ENCODE data around the gene ULK4.
"Not testable (repeated sequence)": the region's sequence is repeated elsewhere in the genome, so short reads cannot be mapped to it uniquely, and the experiment has no call there.

ULK4 gene

DNA sequence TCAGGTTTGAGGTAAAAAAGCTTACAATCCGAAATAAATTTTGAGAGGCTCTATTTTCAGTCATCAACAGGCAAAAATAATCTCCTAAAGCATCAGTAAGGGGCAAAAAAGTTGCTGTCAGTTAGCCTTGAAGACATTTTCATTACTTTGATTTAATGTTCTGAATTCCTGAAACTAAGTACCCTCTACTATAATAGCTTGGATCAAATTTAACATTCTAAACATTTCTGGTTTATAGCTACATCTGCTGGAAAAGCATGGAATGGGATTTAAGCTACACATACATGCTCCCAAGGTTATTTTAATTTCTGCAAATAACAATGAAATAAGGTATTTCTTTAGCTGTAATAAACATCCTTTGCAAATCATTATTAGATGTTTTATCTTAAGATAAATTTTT, 245.4 kb downstream of the ULK4 start:
- no peak for TF ChIP-seq MYC (IDR thresholded peaks at IDR 0.05; ENCODE audit: low read depth, low read length)
- no peak overlapping the region for H3K4me3 ChIP-seq (ENCODE audit: low read depth, low read length)
- no peak for DNase-seq (ENCODE audit: low read depth)

DNA sequence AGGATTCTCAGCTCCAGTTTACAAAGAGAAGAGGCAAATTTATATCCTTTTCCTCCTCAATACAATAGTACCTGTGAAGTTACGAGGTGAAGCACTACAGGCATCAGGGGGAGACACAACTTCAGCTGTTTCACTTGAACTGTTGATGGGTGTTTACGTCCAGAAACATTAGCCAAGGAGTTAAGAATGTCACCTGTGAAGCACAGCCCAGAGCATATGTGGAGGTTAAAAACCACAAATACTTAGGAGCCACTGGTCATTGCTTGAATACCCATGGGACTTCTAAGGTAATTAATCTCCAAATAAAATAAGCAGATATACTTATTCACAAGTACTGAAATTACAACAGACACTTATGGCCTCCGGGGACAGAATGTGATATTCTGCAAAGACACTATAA, 246.5 kb downstream of the ULK4 start:
- H3K4me3 ChIP-seq (ENCODE audit: low read depth, low read length): no peak overlapping the region
- TF ChIP-seq POLR2A (IDR thresholded peaks at IDR 0.05; ENCODE audit: extremely low read depth, insufficient read length): no peak
- no peak for TF ChIP-seq MYC (IDR thresholded peaks at IDR 0.05; ENCODE audit: low read depth, low read length)
- TF ChIP-seq, protein P1, sequence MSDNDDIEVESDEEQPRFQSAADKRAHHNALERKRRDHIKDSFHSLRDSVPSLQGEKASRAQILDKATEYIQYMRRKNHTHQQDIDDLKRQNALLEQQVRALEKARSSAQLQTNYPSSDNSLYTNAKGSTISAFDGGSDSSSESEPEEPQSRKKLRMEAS (IDR thresholded peaks at IDR 0.05; ENCODE audit: low read depth, low read length): no peak
- TF ChIP-seq, protein P2, sequence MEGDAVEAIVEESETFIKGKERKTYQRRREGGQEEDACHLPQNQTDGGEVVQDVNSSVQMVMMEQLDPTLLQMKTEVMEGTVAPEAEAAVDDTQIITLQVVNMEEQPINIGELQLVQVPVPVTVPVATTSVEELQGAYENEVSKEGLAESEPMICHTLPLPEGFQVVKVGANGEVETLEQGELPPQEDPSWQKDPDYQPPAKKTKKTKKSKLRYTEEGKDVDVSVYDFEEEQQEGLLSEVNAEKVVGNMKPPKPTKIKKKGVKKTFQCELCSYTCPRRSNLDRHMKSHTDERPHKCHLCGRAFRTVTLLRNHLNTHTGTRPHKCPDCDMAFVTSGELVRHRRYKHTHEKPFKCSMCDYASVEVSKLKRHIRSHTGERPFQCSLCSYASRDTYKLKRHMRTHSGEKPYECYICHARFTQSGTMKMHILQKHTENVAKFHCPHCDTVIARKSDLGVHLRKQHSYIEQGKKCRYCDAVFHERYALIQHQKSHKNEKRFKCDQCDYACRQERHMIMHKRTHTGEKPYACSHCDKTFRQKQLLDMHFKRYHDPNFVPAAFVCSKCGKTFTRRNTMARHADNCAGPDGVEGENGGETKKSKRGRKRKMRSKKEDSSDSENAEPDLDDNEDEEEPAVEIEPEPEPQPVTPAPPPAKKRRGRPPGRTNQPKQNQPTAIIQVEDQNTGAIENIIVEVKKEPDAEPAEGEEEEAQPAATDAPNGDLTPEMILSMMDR (IDR thresholded peaks at IDR 0.05; ENCODE audit: low read depth, low read length): no peak
- DNase-seq (ENCODE audit: low read depth): no peak

DNA sequence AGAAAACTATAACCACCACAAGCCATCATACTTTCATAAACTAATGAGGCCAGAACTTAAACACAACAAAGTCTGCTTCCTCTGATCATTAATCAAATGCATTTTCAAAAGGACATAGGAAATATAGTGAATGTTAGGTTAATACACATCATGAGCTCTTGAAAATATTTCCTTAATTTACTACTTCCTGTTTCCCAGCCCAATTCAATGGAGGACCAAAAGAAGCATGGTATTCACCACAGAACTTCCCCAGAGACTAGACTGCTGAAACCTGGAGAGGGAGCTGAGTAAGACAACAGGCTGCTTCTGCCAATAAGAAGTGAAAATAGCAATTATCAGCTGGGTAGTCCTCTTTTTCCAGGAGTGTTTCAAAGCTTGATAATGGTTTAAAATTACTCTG, 250.3 kb downstream of the ULK4 start:
- TF ChIP-seq, protein P2 (IDR thresholded peaks at IDR 0.05; ENCODE audit: low read depth, low read length): no peak
- TF ChIP-seq, protein P1 (IDR thresholded peaks at IDR 0.05; ENCODE audit: low read depth, low read length): no peak
- TF ChIP-seq POLR2A (IDR thresholded peaks at IDR 0.05; ENCODE audit: extremely low read depth, insufficient read length) (no peak), MYC (IDR thresholded peaks at IDR 0.05; ENCODE audit: low read depth, low read length) (no peak)
- peak; percentile 64 for DNase-seq (ENCODE audit: low read depth)
- H3K4me3 ChIP-seq (ENCODE audit: low read depth, low read length): no peak overlapping the region

DNA sequence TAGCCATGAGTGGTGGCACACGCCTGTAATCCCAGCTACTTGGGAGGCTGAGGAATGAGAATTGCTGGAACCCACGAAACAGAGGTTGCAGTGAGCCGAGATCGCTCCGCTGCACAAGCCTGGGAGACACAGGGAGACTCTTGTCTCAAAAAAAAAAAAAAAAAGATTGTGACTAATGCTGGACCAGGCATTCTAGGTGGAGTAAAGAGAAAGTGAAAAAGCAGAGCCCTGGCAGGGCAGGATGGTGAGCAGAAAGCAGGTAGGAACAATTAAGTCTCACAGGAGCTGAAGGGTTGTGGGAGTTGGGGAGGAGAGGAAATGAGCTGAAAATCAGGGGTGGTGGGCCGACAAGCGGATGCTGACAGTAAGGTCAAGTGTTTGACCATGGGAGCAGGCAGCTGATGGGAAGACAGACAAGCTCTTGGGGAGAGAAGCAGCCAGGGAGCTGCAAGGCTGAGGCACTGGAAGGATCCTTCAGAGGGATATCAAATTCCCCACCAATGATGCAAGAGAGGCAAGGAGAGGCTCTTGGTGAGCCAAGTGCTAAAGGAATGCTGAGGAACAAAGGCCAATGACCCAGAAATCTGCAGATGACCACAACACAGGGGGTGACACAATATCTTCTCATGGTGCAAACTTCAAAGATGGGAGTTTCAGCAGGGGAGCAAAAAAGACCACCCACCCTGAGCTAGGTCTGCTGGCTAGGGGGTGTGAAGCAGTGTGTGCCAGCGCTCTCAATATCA, 251.1 kb downstream of the ULK4 start:
- TF ChIP-seq, protein P2 (IDR thresholded peaks at IDR 0.05; ENCODE audit: low read depth, low read length): no peak
- no peak for TF ChIP-seq MYC (IDR thresholded peaks at IDR 0.05; ENCODE audit: low read depth, low read length)
- TF ChIP-seq, protein P1 (IDR thresholded peaks at IDR 0.05; ENCODE audit: low read depth, low read length): no peak
- TF ChIP-seq POLR2A (IDR thresholded peaks at IDR 0.05; ENCODE audit: extremely low read depth, insufficient read length): no peak
- H3K4me3 ChIP-seq (ENCODE audit: low read depth, low read length): no peak overlapping the region
- no peak for DNase-seq (ENCODE audit: low read depth)

DNA sequence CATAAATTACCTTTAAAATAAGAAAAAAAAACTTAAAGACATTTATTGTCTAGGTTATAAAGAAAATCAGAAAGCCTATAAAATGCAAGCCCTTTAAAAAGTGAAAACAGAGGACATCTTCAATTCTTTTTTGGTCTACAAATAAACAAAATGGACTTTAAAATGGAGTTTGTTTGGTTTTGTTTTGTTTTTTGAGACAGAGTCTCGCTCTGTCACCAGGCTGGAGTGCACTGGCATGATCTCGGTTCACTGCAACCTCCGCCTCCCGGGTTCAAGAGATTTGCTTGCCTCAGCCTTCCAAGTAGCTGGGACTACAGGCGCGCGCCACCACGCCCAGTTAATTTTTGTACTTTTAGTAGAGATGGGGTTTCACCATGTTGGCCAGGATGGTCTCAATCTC, 252.7 kb downstream of the ULK4 start:
- DNase-seq (ENCODE audit: low read depth); H3K4me3 ChIP-seq (ENCODE audit: low read depth, low read length): not testable (repeated sequence)

DNA sequence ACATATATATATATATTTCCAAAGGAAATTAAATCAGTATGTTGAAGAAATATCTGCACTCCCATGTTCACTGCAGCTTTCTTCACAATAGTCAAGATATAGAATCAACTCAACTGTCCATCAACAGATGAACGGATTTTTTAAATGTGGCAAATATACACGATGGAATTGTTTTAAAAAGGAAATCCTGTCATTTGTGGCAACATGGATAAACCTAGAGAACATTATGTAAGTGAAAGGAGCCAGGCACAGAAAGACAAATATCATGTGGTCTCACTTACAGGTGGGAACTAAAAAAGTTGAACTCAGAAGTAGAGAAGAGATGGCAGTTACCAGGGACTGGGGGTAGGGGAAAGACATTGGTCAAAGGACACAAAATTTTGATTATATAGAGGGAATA, 253.7 kb downstream of the ULK4 start:
- DNase-seq (ENCODE audit: low read depth): no peak
- TF ChIP-seq, protein P2 (IDR thresholded peaks at IDR 0.05; ENCODE audit: low read depth, low read length): no peak
- TF ChIP-seq POLR2A (IDR thresholded peaks at IDR 0.05; ENCODE audit: extremely low read depth, insufficient read length) (no peak), MYC (IDR thresholded peaks at IDR 0.05; ENCODE audit: low read depth, low read length) (no peak)
- TF ChIP-seq, protein P1 (IDR thresholded peaks at IDR 0.05; ENCODE audit: low read depth, low read length): no peak
- no peak overlapping the region for H3K4me3 ChIP-seq (ENCODE audit: low read depth, low read length)

DNA sequence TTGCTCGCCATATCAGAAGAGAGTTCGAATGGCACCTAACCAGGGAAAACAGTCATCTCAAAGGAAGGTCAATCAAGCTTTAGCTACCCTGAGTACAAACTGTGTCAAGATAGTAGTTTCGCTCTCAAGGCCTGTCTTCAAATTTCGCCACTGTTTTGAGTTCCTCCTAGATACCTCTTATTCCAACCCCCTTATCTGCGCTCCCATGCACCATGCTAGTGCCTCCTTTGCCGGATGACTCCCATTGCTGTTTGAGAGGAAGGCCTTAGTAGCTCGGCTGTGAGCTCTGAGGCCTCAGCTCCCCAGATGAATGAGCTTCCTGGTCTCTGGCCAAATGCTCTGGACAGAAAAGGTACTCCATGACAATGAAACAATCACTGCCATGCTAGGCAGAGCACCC, 256.0 kb downstream of the ULK4 start:
- DNase-seq (ENCODE audit: low read depth): no peak
- TF ChIP-seq, protein P2 (IDR thresholded peaks at IDR 0.05; ENCODE audit: low read depth, low read length): no peak
- no peak for TF ChIP-seq MYC (IDR thresholded peaks at IDR 0.05; ENCODE audit: low read depth, low read length)
- TF ChIP-seq POLR2A (IDR thresholded peaks at IDR 0.05; ENCODE audit: extremely low read depth, insufficient read length): no peak
- TF ChIP-seq, protein P1 (IDR thresholded peaks at IDR 0.05; ENCODE audit: low read depth, low read length): no peak
- no peak overlapping the region for H3K4me3 ChIP-seq (ENCODE audit: low read depth, low read length)

Measured in NB4 (cell line).